AG04450 (cell line): ENCODE measurements around the gene ANO4. TPM values are rescaled to one million over a fixed set of nuclear protein-coding genes. Genes with fewer than 3 reads are reported as not detected.

ENCODE experiments used
- CTCF ChIA-PET: fragments of 300-600, 350-600 bp; formaldehyde crosslinking; extraction: SDS; loops from one replicate; lab custom pipeline; 2022; ENCODE audit warnings: antibody characterized with exemption, inconsistent platforms; lab: Charles Lee
- POLR2A ChIA-PET: fragments of 350-600 bp; formaldehyde crosslinking; extraction: SDS; loops from one replicate; lab custom pipeline; 2021; ENCODE audit warnings: antibody characterized with exemption, inconsistent platforms; lab: Yijun Ruan, JAX
- DNase-seq: peaks from one replicate; pipeline ENCODE4 v3.0.0-alpha.2; 2011; ENCODE audit warnings: low read depth, low spot score
- H3K27ac ChIP-seq: one replicate; pipeline ENCODE4 v1.5.1; 2012; ENCODE audit warnings: low read depth, low read length, control low read depth
- H3K27me3 ChIP-seq: one replicate; pipeline ENCODE4 v1.6.0; 2012; ENCODE audit warnings: low read length; ENCODE audit not compliant: control insufficient read depth, insufficient read depth
- H3K4me3 ChIP-seq: 2 replicates; pipeline ENCODE4 v1.5.1; 2011; ENCODE audit warnings: mild to moderate bottlenecking, low read depth, low read length, control low read depth
- H3K9me3 ChIP-seq: 2 replicates; pipeline ENCODE4 v1.5.1; 2012; ENCODE audit warnings: low read length; ENCODE audit not compliant: control insufficient read depth, insufficient read depth
- polyA plus RNA-seq: library from polyadenylated mRNA; depleted of rRNA; stranded (reverse); fragments of >200 nt; gene quantifications from 2 replicates; pipeline ENCODE4 v1.2.3, GENCODE V29; 2011
- TF ChIP-seq, protein P1 (sequence below): IDR thresholded peaks from 2 replicates; pipeline ENCODE4 v1.5.1; 2011; ENCODE audit warnings: low read depth, low read length, control low read depth, inconsistent platforms

The ANO4 gene
- polyA plus RNA-seq, 1 experiment: 7.5 TPM

GRCh38 chr12:100840748-100841147 lies 46.2 kb downstream of the ANO4 start:
- Histone ChIP-seq H3K27ac (no peak overlapping the region), H3K9me3 (no peaks in the 10 kb centered on the region), H3K27me3 (no peaks in the 10 kb centered on the region), H3K4me3 (no peak overlapping the region)
- TF ChIP-seq, protein P1, sequence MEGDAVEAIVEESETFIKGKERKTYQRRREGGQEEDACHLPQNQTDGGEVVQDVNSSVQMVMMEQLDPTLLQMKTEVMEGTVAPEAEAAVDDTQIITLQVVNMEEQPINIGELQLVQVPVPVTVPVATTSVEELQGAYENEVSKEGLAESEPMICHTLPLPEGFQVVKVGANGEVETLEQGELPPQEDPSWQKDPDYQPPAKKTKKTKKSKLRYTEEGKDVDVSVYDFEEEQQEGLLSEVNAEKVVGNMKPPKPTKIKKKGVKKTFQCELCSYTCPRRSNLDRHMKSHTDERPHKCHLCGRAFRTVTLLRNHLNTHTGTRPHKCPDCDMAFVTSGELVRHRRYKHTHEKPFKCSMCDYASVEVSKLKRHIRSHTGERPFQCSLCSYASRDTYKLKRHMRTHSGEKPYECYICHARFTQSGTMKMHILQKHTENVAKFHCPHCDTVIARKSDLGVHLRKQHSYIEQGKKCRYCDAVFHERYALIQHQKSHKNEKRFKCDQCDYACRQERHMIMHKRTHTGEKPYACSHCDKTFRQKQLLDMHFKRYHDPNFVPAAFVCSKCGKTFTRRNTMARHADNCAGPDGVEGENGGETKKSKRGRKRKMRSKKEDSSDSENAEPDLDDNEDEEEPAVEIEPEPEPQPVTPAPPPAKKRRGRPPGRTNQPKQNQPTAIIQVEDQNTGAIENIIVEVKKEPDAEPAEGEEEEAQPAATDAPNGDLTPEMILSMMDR: no peak
- DNase-seq: no peak
- POLR2A ChIA-PET: no interaction called here
- CTCF ChIA-PET: no interaction called here

- TF ChIP-seq, protein P1: no peak
- ChIA-PET POLR2A (no interaction called here), CTCF (no interaction called here)
- Histone ChIP-seq H3K27ac (no peak overlapping the region), H3K27me3 (no peaks in the 10 kb centered on the region), H3K4me3 (no peak overlapping the region), H3K9me3 (no peaks in the 10 kb centered on the region)
- no peak for DNase-seq
These were observed 47.6 kb downstream of the ANO4 start for GRCh38 chr12:100842156-100842555.

- TF ChIP-seq, protein P1: no peak
- ChIA-PET POLR2A (no interaction called here), CTCF (no interaction called here)
- H3K9me3 ChIP-seq: no peaks in the 10 kb centered on the region
- no peaks in the 10 kb centered on the region for H3K27me3 ChIP-seq
- no peak for DNase-seq
- no peak overlapping the region for H3K27ac ChIP-seq
- no peak overlapping the region for H3K4me3 ChIP-seq
These were observed 48.5 kb downstream of the ANO4 start for GRCh38 chr12:100843061-100843460.

DNA sequence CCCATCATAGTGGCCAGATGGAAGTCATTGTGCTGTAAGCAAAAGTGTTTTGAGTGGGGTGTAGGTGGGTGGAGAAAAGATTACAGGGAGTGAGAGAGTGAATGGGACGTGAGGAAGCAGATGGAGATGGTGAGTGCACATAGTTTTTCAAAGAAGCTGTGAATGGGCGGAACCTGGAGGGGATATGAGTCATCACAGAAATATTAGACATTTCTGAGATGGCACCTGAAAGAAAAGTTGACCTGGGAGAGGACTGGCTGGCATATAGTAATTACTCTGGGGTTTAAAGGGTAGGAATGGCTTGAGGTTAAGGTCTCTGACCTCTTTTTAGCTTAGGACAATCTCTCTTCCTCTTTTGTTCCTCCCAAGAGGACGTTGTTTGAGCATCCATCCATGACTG lies 50.5 kb downstream of the ANO4 start:
- no peaks in the 10 kb centered on the region for H3K27me3 ChIP-seq
- no peak overlapping the region for H3K27ac ChIP-seq
- ChIA-PET POLR2A (no interaction called here), CTCF (no interaction called here)
- TF ChIP-seq, protein P1: no peak
- no peaks in the 10 kb centered on the region for H3K9me3 ChIP-seq
- no peak overlapping the region for H3K4me3 ChIP-seq
- DNase-seq: no peak

GRCh38 chr12:100851637-100852036 lies 57.1 kb downstream of the ANO4 start:
- TF ChIP-seq, protein P1: no peak
- no peak overlapping the region for H3K4me3 ChIP-seq
- ChIA-PET CTCF (no interaction called here), POLR2A (no interaction called here)
- DNase-seq: no peak
- H3K27me3 ChIP-seq: no peaks in the 10 kb centered on the region
- no peaks in the 10 kb centered on the region for H3K9me3 ChIP-seq
- H3K27ac ChIP-seq: no peak overlapping the region
